Caco-2 (cell line): ENCODE data around the gene MCRS1. TPM values are rescaled to one million over a fixed set of nuclear protein-coding genes. Genes with fewer than 3 reads are reported as not detected.

Experiments
- BruUV-seq: library from RNA; stranded (reverse); fragments of 400-500 nt; replicated peaks from 2 replicates; lab custom pipeline; 2021; lab: Mats Ljungman, UMichigan
- CTCF ChIA-PET: fragments of 300-600 bp; sonication (Branson Sonifier 250); formaldehyde crosslinking; loops from one replicate; lab custom pipeline; 2022; ENCODE audit warnings: antibody characterized with exemption; lab: Charles Lee
- POLR2A ChIA-PET: fragments of 300-600 bp; sonication (Branson Sonifier 250); formaldehyde crosslinking; loops from one replicate; lab custom pipeline; 2022; ENCODE audit warnings: antibody characterized with exemption; lab: Charles Lee
- DNase-seq, 2 experiments: peaks; one replicate each; pipeline versions ENCODE4 v3.0.0 to v3.0.0-alpha.2; 2020 to 2022
- H3K27me3 ChIP-seq: replicated peaks from 2 replicates; pipeline ENCODE4 v1.6.0; 2011; ENCODE audit warnings: low read length; ENCODE audit not compliant: control insufficient read depth, insufficient read depth
- H3K36me3 ChIP-seq: 2 replicates; pipeline ENCODE4 v1.5.1; 2011; ENCODE audit warnings: low read length; ENCODE audit not compliant: control insufficient read depth, insufficient read depth
- H3K4me1 ChIP-seq: fragments of 250-450 bp; sonication (Bioruptor Pico); 2 replicates; pipeline ENCODE4 v1.5.1; 2020; ENCODE audit warnings: mild to moderate bottlenecking
- H3K4me3 ChIP-seq: 2 replicates; pipeline ENCODE4 v1.5.1; 2011; ENCODE audit warnings: low read depth, mild to moderate bottlenecking, control low read depth, low read length
- H3K9me3 ChIP-seq: fragments of 250-450 bp; sonication (Bioruptor Pico); 2 replicates; pipeline ENCODE4 v1.5.1; 2020; ENCODE audit warnings: mild to moderate bottlenecking, moderate library complexity
- H3K27ac Mint-ChIP-seq: one replicate; pipeline ENCODE4 v1.8.0; 2022; ENCODE audit warnings: mixed read lengths; ENCODE audit not compliant: unreplicated experiment
- H3K27me3 Mint-ChIP-seq: one replicate; pipeline ENCODE4 v1.8.0; 2022; ENCODE audit warnings: mixed read lengths; ENCODE audit not compliant: insufficient read depth, unreplicated experiment
- H3K36me3 Mint-ChIP-seq: one replicate; pipeline ENCODE4 v1.8.0; 2022; ENCODE audit warnings: mild to moderate bottlenecking, mixed read lengths; ENCODE audit not compliant: insufficient read depth, unreplicated experiment
- H3K4me1 Mint-ChIP-seq: one replicate; pipeline ENCODE4 v1.8.0; 2022; ENCODE audit warnings: low read depth, mixed read lengths; ENCODE audit not compliant: unreplicated experiment
- H3K4me3 Mint-ChIP-seq: one replicate; pipeline ENCODE4 v1.8.0; 2022; ENCODE audit warnings: mild to moderate bottlenecking, moderate library complexity, mixed read lengths; ENCODE audit not compliant: unreplicated experiment
- H3K9me3 Mint-ChIP-seq: one replicate; pipeline ENCODE4 v1.8.0; 2022; ENCODE audit warnings: mixed read lengths; ENCODE audit not compliant: unreplicated experiment
- CTCF ChIP-seq, 2 experiments: fragments of 200-600 bp in 1 of 2; IDR thresholded peaks; 1 replicate in 1 of 2; 2 replicates in 1 of 2; pipeline versions ENCODE4 v1.5.1 to v1.8.0; 2011 to 2022; ENCODE audit warnings: antibody characterized with exemption in 1 of 2, control low read depth in 1 of 2, inconsistent platforms in 1 of 2, low read depth in 1 of 2, low read length in 1 of 2, mild to moderate bottlenecking in 1 of 2, moderate library complexity in 1 of 2; ENCODE audit not compliant: insufficient read depth in 1 of 2, severe bottlenecking in 1 of 2, unreplicated experiment in 1 of 2
- intact Hi-C: fragments of 100-400 bp; cut with micrococcal nuclease; formaldehyde crosslinking; loops from one replicate; pipeline ENCODE4 v1.10.0; 2022; ENCODE audit not compliant: unreplicated experiment
- total RNA-seq: library from RNA; stranded (reverse); gene quantifications from 2 replicates; pipeline ENCODE4 v1.2.3, GENCODE V29; 2022

Gene MCRS1
- total RNA-seq, 1 experiment from 2014 or later: 122 TPM

GRCh38 chr12:49566361-49566760 is 1.6 kb downstream of the MCRS1 start:
- no TSS peak for BruUV-seq
- no peak overlapping the region for H3K27ac Mint-ChIP-seq
- DNase-seq: no peak
- H3K36me3 ChIP-seq: peaks cover 8% of the 10 kb centered on the region; the same call in 1 of the 2 replicates
- intact Hi-C loops: no loop called here
- CTCF ChIA-PET: interaction anchor here (0.7 to 2.2 kb wide), 3 partner anchors 12 to 308 kb away, joined by 4 to 11 read pairs (median 4); no protein-coding TSS in a partner anchor
- no peak for TF ChIP-seq CTCF (IDR thresholded peaks at IDR 0.05; ENCODE audit: insufficient read depth in 1 of 2, low read depth in 1 of 2, low read length in 1 of 2, severe bottlenecking in 1 of 2, unreplicated experiment in 1 of 2)
- POLR2A ChIA-PET: interaction anchor here (0.7 to 1.1 kb wide), 2 partner anchors 62 to 175 kb away, joined by 3 to 8 read pairs; partner anchors contain the start of gene TMBIM6
- no peaks in the 10 kb centered on the region for H3K27me3 Mint-ChIP-seq
- H3K4me3 Mint-ChIP-seq: no peak overlapping the region
- H3K4me1 Mint-ChIP-seq: peaks cover 2% of the 10 kb centered on the region
- peaks cover 2% of the 10 kb centered on the region for H3K9me3 Mint-ChIP-seq
- no peaks in the 10 kb centered on the region for H3K9me3 ChIP-seq
- H3K36me3 Mint-ChIP-seq: peaks cover 53% of the 10 kb centered on the region
- H3K4me3 ChIP-seq: no peak overlapping the region
- H3K4me1 ChIP-seq: no peaks in the 10 kb centered on the region
- no peaks in the 10 kb centered on the region for H3K27me3 ChIP-seq

- H3K27ac Mint-ChIP-seq: no peak overlapping the region
- Histone ChIP-seq H3K9me3 (no peaks in the 10 kb centered on the region), H3K4me1 (no peaks in the 10 kb centered on the region), H3K36me3 (peaks cover 7% of the 10 kb centered on the region; the same call in 1 of the 2 replicates), H3K4me3 (no peak overlapping the region), H3K27me3 (no peaks in the 10 kb centered on the region)
- no peak for TF ChIP-seq CTCF (IDR thresholded peaks at IDR 0.05; ENCODE audit: insufficient read depth in 1 of 2, low read depth in 1 of 2, low read length in 1 of 2, severe bottlenecking in 1 of 2, unreplicated experiment in 1 of 2)
- no peaks in the 10 kb centered on the region for H3K4me1 Mint-ChIP-seq
- DNase-seq: no peak
- ChIA-PET POLR2A (no interaction called here), CTCF (interaction anchor here (1.0 to 2.2 kb wide), 2 partner anchors 12 kb away, joined by 3 to 11 read pairs; no protein-coding TSS in a partner anchor)
- no peaks in the 10 kb centered on the region for H3K9me3 Mint-ChIP-seq
- BruUV-seq: no TSS peak
- H3K36me3 Mint-ChIP-seq: peaks cover 61% of the 10 kb centered on the region
- H3K4me3 Mint-ChIP-seq: no peak overlapping the region
- intact Hi-C loops: no loop called here
- no peaks in the 10 kb centered on the region for H3K27me3 Mint-ChIP-seq
Observed at GRCh38 chr12:49565406-49566265, 2.3 kb downstream of the MCRS1 start.

GRCh38 chr12:49564686-49565405 is 3.1 kb downstream of the MCRS1 start:
- H3K36me3 Mint-ChIP-seq: peaks cover 66% of the 10 kb centered on the region
- no peak for DNase-seq
- intact Hi-C loops: no loop called here
- no peaks in the 10 kb centered on the region for H3K4me1 Mint-ChIP-seq
- no peaks in the 10 kb centered on the region for H3K27me3 ChIP-seq
- no peak for TF ChIP-seq CTCF (IDR thresholded peaks at IDR 0.05; ENCODE audit: insufficient read depth in 1 of 2, low read depth in 1 of 2, low read length in 1 of 2, severe bottlenecking in 1 of 2, unreplicated experiment in 1 of 2)
- H3K36me3 ChIP-seq: peaks cover 9% of the 10 kb centered on the region
- H3K27ac Mint-ChIP-seq: no peak overlapping the region
- ChIA-PET POLR2A (interaction anchor here (0.7 kb wide), 1 partner anchor 57 kb away, joined by 4 read pairs; no protein-coding TSS in a partner anchor), CTCF (interaction anchor here (1.0 kb wide), 1 partner anchor 11 kb away, joined by 3 read pairs; no protein-coding TSS in a partner anchor)
- BruUV-seq: no TSS peak
- no peaks in the 10 kb centered on the region for H3K9me3 Mint-ChIP-seq
- no peak overlapping the region for H3K4me3 Mint-ChIP-seq
- no peaks in the 10 kb centered on the region for H3K9me3 ChIP-seq
- no peak overlapping the region for H3K4me3 ChIP-seq
- H3K4me1 ChIP-seq: no peaks in the 10 kb centered on the region
- H3K27me3 Mint-ChIP-seq: no peaks in the 10 kb centered on the region
